8988T (cell line): ENCODE data around the gene SORD.
"Not testable (repeated sequence)": the region's sequence is repeated elsewhere in the genome, so short reads cannot be mapped to it uniquely, and the experiment has no call there.

Experiments used
- DNase-seq: peaks from one replicate; pipeline ENCODE4 v3.0.0; 2011

The SORD gene

GRCh38 chr15:45069942-45070360 is 47.0 kb downstream of the SORD start:
- not testable (repeated sequence) for DNase-seq

GRCh38 chr15:45073602-45074001 is 50.6 kb downstream of the SORD start:
- not testable (repeated sequence) for DNase-seq

- DNase-seq = not testable (repeated sequence)
Measured at GRCh38 chr15:45075440-45076320, 52.7 kb downstream of the SORD start.

- not testable (repeated sequence) for DNase-seq
Measured at GRCh38 chr15:45077391-45077790, 54.4 kb downstream of the SORD start.

- DNase-seq = not testable (repeated sequence)
Measured at GRCh38 chr15:45079201-45079600, 56.2 kb downstream of the SORD start.

GRCh38 chr15:45079628-45080246 is 56.7 kb downstream of the SORD start:
- DNase-seq = not testable (repeated sequence)

- DNase-seq = not testable (repeated sequence)
Measured at GRCh38 chr15:45080593-45080992, 57.6 kb downstream of the SORD start.

GRCh38 chr15:45082412-45082811 is 59.4 kb downstream of the SORD start:
- DNase-seq = not testable (repeated sequence)

GRCh38 chr15:45083223-45083622 is 60.2 kb downstream of the SORD start:
- no peak for DNase-seq

- DNase-seq = no peak
Measured at GRCh38 chr15:45084163-45084562, 61.2 kb downstream of the SORD start.

- no peak for DNase-seq
Measured at GRCh38 chr15:45087513-45087912, 64.5 kb downstream of the SORD start.

- no peak for DNase-seq
Measured at GRCh38 chr15:45088801-45089711, 66.1 kb downstream of the SORD start.

GRCh38 chr15:45089712-45090373 is 66.8 kb downstream of the SORD start:
- DNase-seq = no peak

- DNase-seq = no peak
Measured at GRCh38 chr15:45091161-45091560, 68.2 kb downstream of the SORD start.

- no peak for DNase-seq
Measured at GRCh38 chr15:45091576-45091975, 68.6 kb downstream of the SORD start.

GRCh38 chr15:45093013-45093412 is 70.0 kb downstream of the SORD start:
- no peak for DNase-seq

- no peak for DNase-seq
Measured at GRCh38 chr15:45093622-45094357, 70.8 kb downstream of the SORD start.

- DNase-seq = no peak
Measured at GRCh38 chr15:45094358-45094730, 71.3 kb downstream of the SORD start.

GRCh38 chr15:45095661-45096060 is 72.7 kb downstream of the SORD start:
- DNase-seq = no peak

- DNase-seq = no peak
Measured at GRCh38 chr15:45097466-45097865, 74.5 kb downstream of the SORD start.

GRCh38 chr15:45099549-45100165 is 76.7 kb downstream of the SORD start:
- DNase-seq = no peak
